ENCODE data around the gene CMSS1.
"Not testable (repeated sequence)": the region's sequence is repeated elsewhere in the genome, so short reads cannot be mapped to it uniquely, and the experiment has no call there.

The CMSS1 gene

GRCh38 chr3:100093831-100094230, 276.2 kb downstream of the CMSS1 start:
- no peak for DNase-seq

GRCh38 chr3:100096286-100096685, 278.6 kb downstream of the CMSS1 start:
- not testable (repeated sequence) for DNase-seq

- DNase-seq, result no peak
Measured at GRCh38 chr3:100096866-100097265, 279.2 kb downstream of the CMSS1 start.

GRCh38 chr3:100097919-100098783, 280.5 kb downstream of the CMSS1 start:
- DNase-seq, result no peak

- DNase-seq, result no peak
Measured at GRCh38 chr3:100098784-100099070, 281.1 kb downstream of the CMSS1 start.

- DNase-seq, result no peak
Measured at GRCh38 chr3:100099621-100100020, 282.0 kb downstream of the CMSS1 start.

GRCh38 chr3:100100425-100100824, 282.8 kb downstream of the CMSS1 start:
- no peak for DNase-seq

- DNase-seq, result no peak
Measured at GRCh38 chr3:100102757-100103156, 285.1 kb downstream of the CMSS1 start.

- DNase-seq, result peak; percentile 14
Measured at GRCh38 chr3:100103558-100104441, 286.1 kb downstream of the CMSS1 start.

- no peak for DNase-seq
Measured at GRCh38 chr3:100104442-100104798, 286.8 kb downstream of the CMSS1 start.

GRCh38 chr3:100104817-100105413, 287.3 kb downstream of the CMSS1 start:
- DNase-seq, result no peak

GRCh38 chr3:100105501-100105900, 287.8 kb downstream of the CMSS1 start:
- peak; percentile 45 for DNase-seq

GRCh38 chr3:100106094-100106493, 288.4 kb downstream of the CMSS1 start:
- DNase-seq, result no peak

GRCh38 chr3:100106531-100107141, 289.0 kb downstream of the CMSS1 start:
- no peak for DNase-seq

- DNase-seq, result no peak
Measured at GRCh38 chr3:100107221-100107814, 289.7 kb downstream of the CMSS1 start.

GRCh38 chr3:100108464-100109079, 290.9 kb downstream of the CMSS1 start:
- no peak for DNase-seq

GRCh38 chr3:100110162-100110561, 292.5 kb downstream of the CMSS1 start:
- no peak for DNase-seq

- no peak for DNase-seq
Measured at GRCh38 chr3:100111728-100112127, 294.1 kb downstream of the CMSS1 start.

- DNase-seq, result no peak
Measured at GRCh38 chr3:100113723-100114412, 296.2 kb downstream of the CMSS1 start.

GRCh38 chr3:100114413-100115030, 296.9 kb downstream of the CMSS1 start, which contains the start of gene FILIP1L:
FILIP1L (minus strand) TSS chr3:100114501.
- DNase-seq, result no peak

GRCh38 chr3:100117093-100117492, 299.4 kb downstream of the CMSS1 start:
- DNase-seq, result no peak

Measured in activated CD4-positive, alpha-beta T cell treated with anti-CD3 and anti-CD28 coated beads, Interleukin-2, Interleukin-6, amounts not matched to agents 100 ng/mL and 50 ng/mL, durations not matched to agents 16 hours and 8 hours (primary cell).